HG02938 (cell line): Measurements from ENCODE around the gene HBG1.
A peak's percentile ranks its signal among the peaks of the same experiment; 100 is the strongest.

Source experiments
- ATAC-seq: cut with Tn5 transposase; IDR thresholded peaks from one replicate; pipeline ENCODE4 v1.9.1; 2021; ENCODE audit warnings: mild to moderate bottlenecking, moderate library complexity; ENCODE audit not compliant: unreplicated experiment

HBG1 gene

GRCh38 chr11:5229356-5229755 lies 20.3 kb downstream of the HBG1 start:
- no peak for ATAC-seq

- no peak for ATAC-seq
These were observed 21.5 kb downstream of the HBG1 start for GRCh38 chr11:5228124-5228523.

GRCh38 chr11:5227681-5228080 lies 22.0 kb downstream of the HBG1 start:
- no peak for ATAC-seq

- no peak for ATAC-seq
These were observed 22.8 kb downstream of the HBG1 start, which contains the start of gene HBB for GRCh38 chr11:5226732-5227310. Gene HBB, minus strand, starts transcription at chr11:5227071. Its CDS starts 50 bp downstream, at chr11:5227021.

- no peak for ATAC-seq
These were observed 24.2 kb downstream of the HBG1 start for GRCh38 chr11:5225480-5225871.

GRCh38 chr11:5224538-5225479 lies 24.8 kb downstream of the HBG1 start:
- ATAC-seq = no peak

- ATAC-seq = no peak
These were observed 26.0 kb downstream of the HBG1 start for GRCh38 chr11:5223686-5224085.

DNA sequence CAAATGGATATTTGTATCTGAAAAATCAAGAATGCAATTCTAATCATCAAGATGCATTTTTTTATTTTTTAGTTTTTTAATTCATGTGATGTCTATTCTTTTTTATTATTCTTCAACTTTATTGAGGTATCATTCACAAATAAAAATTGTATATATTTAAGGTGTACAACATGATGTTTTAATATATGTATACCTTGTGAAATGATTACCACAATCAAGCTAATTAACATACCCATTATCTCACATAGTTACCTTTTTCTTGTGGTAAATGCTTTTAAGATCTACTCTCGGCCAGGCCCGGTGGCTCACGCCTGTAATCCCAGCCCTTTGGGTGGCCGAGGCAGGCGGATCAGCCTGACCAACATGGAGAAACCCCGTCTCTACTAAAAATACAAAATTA lies 26.5 kb downstream of the HBG1 start:
- ATAC-seq = no peak

DNA sequence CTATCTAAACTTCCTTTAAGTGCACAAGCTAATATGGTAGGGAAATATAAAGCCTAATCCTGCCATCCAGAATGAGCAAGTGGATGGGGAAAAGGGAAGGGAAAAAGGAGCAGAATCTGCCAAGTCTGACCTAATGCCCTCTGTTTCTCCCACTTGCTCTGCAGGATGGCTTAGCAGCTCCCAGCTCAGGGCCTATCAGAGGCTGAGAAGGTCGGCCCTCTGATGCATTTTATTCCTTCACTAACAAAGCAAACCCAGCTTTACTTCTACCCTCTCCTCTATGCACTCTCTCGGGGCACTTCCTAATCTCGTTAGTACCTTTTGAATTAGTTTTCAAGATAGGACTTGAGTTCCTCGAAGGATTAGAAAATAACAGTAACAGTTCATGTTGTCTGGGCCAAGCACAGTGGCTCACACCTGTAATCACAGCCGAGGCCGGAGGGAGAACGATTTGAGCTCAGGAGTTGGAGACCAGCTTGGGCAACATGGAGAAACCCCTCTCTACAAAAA lies 39.2 kb downstream of the HBG1 start:
- ATAC-seq = no peak

- ATAC-seq = peak; percentile 82
These were observed 44.9 kb downstream of the HBG1 start for GRCh38 chr11:5204787-5205186.

DNA sequence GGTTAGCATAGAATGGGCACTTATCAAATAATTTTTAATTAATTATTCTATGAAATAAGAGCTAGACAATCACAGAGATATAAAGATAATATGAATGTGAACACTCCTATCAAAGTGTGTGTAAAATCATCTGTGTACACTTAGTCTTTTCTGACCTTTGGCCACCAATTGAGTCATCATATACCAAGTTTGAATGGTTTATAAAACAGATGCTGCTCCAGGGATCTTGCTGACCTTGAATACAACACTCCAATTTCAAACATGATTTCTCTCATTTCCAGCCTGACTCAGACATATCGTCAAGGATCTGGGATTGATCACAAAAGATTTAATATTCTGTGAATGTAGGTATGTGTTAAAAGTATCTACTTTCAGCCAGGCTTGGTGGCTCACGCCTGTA lies 46.3 kb downstream of the HBG1 start:
- ATAC-seq = no peak

DNA sequence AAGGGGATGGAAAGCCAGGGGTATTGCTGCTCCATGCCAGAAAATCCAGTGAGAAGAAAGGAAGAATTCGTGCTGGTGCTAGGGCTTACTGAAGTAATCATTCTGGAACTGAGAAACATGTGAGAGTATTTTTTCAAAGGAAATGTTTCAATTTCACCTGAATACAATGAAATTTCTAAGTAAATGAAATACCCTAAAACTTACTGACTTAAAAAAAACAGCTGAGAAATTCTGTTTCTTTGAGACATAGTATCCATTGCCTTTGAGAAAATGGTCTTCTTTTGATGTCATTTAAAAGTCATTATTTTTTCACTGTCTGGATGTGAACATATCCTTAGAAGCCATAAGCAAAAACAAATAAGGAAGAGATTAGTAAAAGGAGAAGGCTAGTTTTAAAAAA lies 49.1 kb downstream of the HBG1 start, which contains the start of gene OR51V1:
OR51V1 (minus strand) TSS at position 101 of the 400 bp plus-strand sequence; CDS start at position 101, 0 bp downstream.
- no peak for ATAC-seq

DNA sequence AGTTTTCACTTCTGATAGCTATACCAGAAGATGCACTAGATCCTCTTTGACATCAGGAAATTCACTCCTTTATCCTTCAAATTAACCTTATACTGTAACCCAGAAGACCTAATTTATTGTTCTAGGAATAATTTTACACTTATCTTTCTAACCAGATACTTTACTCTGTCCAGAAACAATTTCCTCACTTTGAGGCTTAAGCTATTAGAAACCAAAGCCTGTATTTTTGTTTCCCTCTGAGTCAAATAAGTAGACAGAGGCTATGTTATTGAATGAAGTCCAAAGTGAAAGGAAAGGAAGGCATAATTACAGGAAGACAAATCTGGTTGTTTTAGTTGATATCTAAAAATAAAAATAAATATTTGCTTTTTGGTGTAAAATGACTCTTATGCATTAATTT lies 51.4 kb downstream of the HBG1 start:
- no peak for ATAC-seq
